ENCODE measurements around the gene NOD2.

DNA sequence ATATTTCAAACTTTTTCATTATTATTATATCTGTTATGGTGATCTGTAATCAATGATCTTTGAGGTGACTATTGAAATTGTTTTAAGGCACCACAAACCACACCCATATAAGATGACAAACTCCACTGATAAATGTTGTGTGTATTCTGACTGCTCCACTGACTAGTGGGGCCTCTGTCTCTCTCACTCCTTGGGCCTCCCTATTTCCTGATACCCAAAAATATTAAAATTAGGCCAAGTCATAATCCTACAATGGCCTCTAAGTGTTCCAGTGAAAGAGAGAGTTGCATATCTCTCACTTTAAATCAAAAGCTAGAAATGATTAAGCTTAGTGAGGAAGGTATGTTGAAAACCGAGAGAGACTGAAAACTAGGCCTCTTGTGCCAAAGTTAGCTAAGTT, 71.9 kb downstream of the NOD2 start:
- TF ChIP-seq, protein P1, sequence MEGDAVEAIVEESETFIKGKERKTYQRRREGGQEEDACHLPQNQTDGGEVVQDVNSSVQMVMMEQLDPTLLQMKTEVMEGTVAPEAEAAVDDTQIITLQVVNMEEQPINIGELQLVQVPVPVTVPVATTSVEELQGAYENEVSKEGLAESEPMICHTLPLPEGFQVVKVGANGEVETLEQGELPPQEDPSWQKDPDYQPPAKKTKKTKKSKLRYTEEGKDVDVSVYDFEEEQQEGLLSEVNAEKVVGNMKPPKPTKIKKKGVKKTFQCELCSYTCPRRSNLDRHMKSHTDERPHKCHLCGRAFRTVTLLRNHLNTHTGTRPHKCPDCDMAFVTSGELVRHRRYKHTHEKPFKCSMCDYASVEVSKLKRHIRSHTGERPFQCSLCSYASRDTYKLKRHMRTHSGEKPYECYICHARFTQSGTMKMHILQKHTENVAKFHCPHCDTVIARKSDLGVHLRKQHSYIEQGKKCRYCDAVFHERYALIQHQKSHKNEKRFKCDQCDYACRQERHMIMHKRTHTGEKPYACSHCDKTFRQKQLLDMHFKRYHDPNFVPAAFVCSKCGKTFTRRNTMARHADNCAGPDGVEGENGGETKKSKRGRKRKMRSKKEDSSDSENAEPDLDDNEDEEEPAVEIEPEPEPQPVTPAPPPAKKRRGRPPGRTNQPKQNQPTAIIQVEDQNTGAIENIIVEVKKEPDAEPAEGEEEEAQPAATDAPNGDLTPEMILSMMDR (IDR thresholded peaks at IDR 0.05), result no peak
- no peak for TF ChIP-seq POLR2A (IDR thresholded peaks at IDR 0.05)

Measured in heart left ventricle (tissue), 13 donors.